IMR-90 (cell line): ENCODE data around the gene OSBPL6. TPM values are rescaled to one million over a fixed set of nuclear protein-coding genes. Genes with fewer than 3 reads are reported as not detected.

Experiments used
- ATAC-seq: fragments of 200-7000 bp; cut with Tn5 transposase; 2 replicates; pipeline ENCODE4 v1.9.1; 2020; ENCODE audit warnings: low read depth, mild to moderate bottlenecking, moderate library complexity
- BruUV-seq: library from RNA; stranded (reverse); fragments of 400-500 nt; replicated peaks from 2 replicates; lab custom pipeline; 2021; lab: Mats Ljungman, UMichigan
- CTCF ChIA-PET: fragments of 300-600 bp; formaldehyde crosslinking; extraction: SDS; loops from one replicate; lab custom pipeline; 2021; ENCODE audit warnings: antibody characterized with exemption; lab: Yijun Ruan, JAX
- POLR2A ChIA-PET: fragments of 300-600 bp; sonication (Branson Sonifier 250); formaldehyde crosslinking; loops from one replicate; lab custom pipeline; 2022; ENCODE audit warnings: antibody characterized with exemption; ENCODE audit not compliant: unreplicated experiment; lab: Charles Lee
- DNase-seq: peaks from one replicate; pipeline ENCODE4 v3.0.0; 2013
- H2AFZ ChIP-seq: replicated peaks from 2 replicates; pipeline ENCODE3; 2013; ENCODE audit warnings: low read length, mild to moderate bottlenecking; ENCODE audit not compliant: poor library complexity
- H2AK5ac ChIP-seq: 2 replicates; pipeline ENCODE4 v1.6.1; 2013; ENCODE audit warnings: low read depth, low read length, inconsistent platforms
- H2AK9ac ChIP-seq: replicated peaks from 2 replicates; pipeline ENCODE3; 2013; ENCODE audit warnings: mild to moderate bottlenecking, low read depth, low read length, moderate library complexity; ENCODE audit not compliant: poor library complexity
- H2BK120ac ChIP-seq: 2 replicates; pipeline ENCODE4 v1.6.1; 2013; ENCODE audit warnings: low read depth, low read length, inconsistent platforms
- H2BK15ac ChIP-seq: 3 replicates; pipeline ENCODE4 v1.6.1; 2013; ENCODE audit warnings: low read depth, low read length, inconsistent platforms
- H2BK20ac ChIP-seq: 2 replicates; pipeline ENCODE4 v1.6.1; 2013; ENCODE audit warnings: low read depth, mild to moderate bottlenecking, inconsistent platforms, low read length, moderate library complexity
- H2BK5ac ChIP-seq: 2 replicates; pipeline ENCODE4 v1.6.1; 2013; ENCODE audit warnings: mild to moderate bottlenecking, low read depth, low read length, inconsistent platforms; ENCODE audit not compliant: poor library complexity, severe bottlenecking
- H3K14ac ChIP-seq: replicated peaks from 2 replicates; pipeline ENCODE4 v1.6.1; 2013; ENCODE audit warnings: low read depth, low read length, inconsistent platforms
- H3K18ac ChIP-seq: 2 replicates; pipeline ENCODE4 v1.6.1; 2013; ENCODE audit warnings: low read depth, low read length, control low read depth
- H3K23ac ChIP-seq: 2 replicates; pipeline ENCODE4 v1.6.1; 2013; ENCODE audit warnings: low read depth, low read length, inconsistent platforms
- H3K27ac ChIP-seq: 2 replicates; pipeline ENCODE4 v1.5.1; 2013; ENCODE audit warnings: mild to moderate bottlenecking, control low read depth, low read length; ENCODE audit not compliant: insufficient read depth
- H3K27me3 ChIP-seq: 2 replicates; pipeline ENCODE4 v1.6.1; 2013; ENCODE audit warnings: low read length; ENCODE audit not compliant: control insufficient read depth, insufficient read depth
- H3K36me3 ChIP-seq: 2 replicates; pipeline ENCODE4 v1.6.1; 2013; ENCODE audit warnings: low read length, mixed read lengths; ENCODE audit not compliant: control insufficient read depth, insufficient read depth
- H3K4ac ChIP-seq: 2 replicates; pipeline ENCODE4 v1.6.1; 2013; ENCODE audit warnings: low read depth, low read length, inconsistent platforms
- H3K4me1 ChIP-seq: 2 replicates; pipeline ENCODE4 v1.6.1; 2013; ENCODE audit warnings: low read length, mixed read lengths; ENCODE audit not compliant: control insufficient read depth, insufficient read depth
- H3K4me2 ChIP-seq: 2 replicates; pipeline ENCODE4 v1.6.1; 2013; ENCODE audit warnings: low read depth, mild to moderate bottlenecking, control low read depth, low read length, moderate library complexity
- H3K4me3 ChIP-seq: 2 replicates; pipeline ENCODE4 v1.5.1; 2013; ENCODE audit warnings: low read depth, mild to moderate bottlenecking, control low read depth, low read length, moderate library complexity; ENCODE audit not compliant: insufficient read depth
- H3K56ac ChIP-seq: 2 replicates; pipeline ENCODE4 v1.6.1; 2013; ENCODE audit warnings: low read length, inconsistent platforms; ENCODE audit not compliant: insufficient read depth; ENCODE audit errors: extremely low read depth
- H3K79me1 ChIP-seq, 2 experiments: 2 replicates each; pipeline ENCODE4 v1.6.1; 2013; ENCODE audit warnings: low read length in 2 of 2, inconsistent platforms in 1 of 2, low read depth in 1 of 2
- H3K9ac ChIP-seq: 2 replicates; pipeline ENCODE4 v1.6.1; 2013; ENCODE audit warnings: low read depth, low read length, control low read depth
- H3K9me1 ChIP-seq: 2 replicates; pipeline ENCODE4 v1.6.1; 2013; ENCODE audit warnings: low read length, inconsistent platforms; ENCODE audit not compliant: insufficient read depth
- H3K9me3 ChIP-seq: 2 replicates; pipeline ENCODE4 v1.6.1; 2013; ENCODE audit warnings: low read length; ENCODE audit not compliant: control insufficient read depth, insufficient read depth
- H4K20me1 ChIP-seq: 2 replicates; pipeline ENCODE4 v1.6.1; 2013; ENCODE audit warnings: low read length, inconsistent platforms; ENCODE audit not compliant: insufficient read depth
- H4K5ac ChIP-seq: 2 replicates; pipeline ENCODE4 v1.6.1; 2013; ENCODE audit warnings: mild to moderate bottlenecking, low read depth, low read length, control low read depth
- H4K8ac ChIP-seq, 2 experiments: 2 replicates each; pipeline ENCODE4 v1.6.1; 2013; ENCODE audit warnings: low read depth in 2 of 2, low read length in 2 of 2, control low read depth in 1 of 2, inconsistent platforms in 1 of 2
- H4K91ac ChIP-seq: 2 replicates; pipeline ENCODE4 v1.6.1; 2013; ENCODE audit warnings: low read depth, low read length, inconsistent platforms; ENCODE audit not compliant: insufficient read depth
- BHLHE40 ChIP-seq: fragments of 150-350 bp; IDR thresholded peaks from 2 replicates; pipeline ENCODE4 v1.6.1; 2016; ENCODE audit warnings: mild to moderate bottlenecking, low read depth, low read length
- CEBPB ChIP-seq: IDR thresholded peaks from 2 replicates; pipeline ENCODE4 v1.6.1; 2012; ENCODE audit warnings: low read depth, low read length, improper control_type of control experiment
- CHD1 ChIP-seq: IDR thresholded peaks from 2 replicates; pipeline ENCODE4 v1.6.1; 2012; ENCODE audit warnings: low read depth, low read length, improper control_type of control experiment
- CTCF ChIP-seq: conservative IDR thresholded peaks from 2 replicates; pipeline ENCODE4 v1.5.1; 2012; ENCODE audit warnings: mild to moderate bottlenecking, low read depth, low read length, improper control_type of control experiment
- FOS ChIP-seq: fragments of 150-350 bp; IDR thresholded peaks from 2 replicates; pipeline ENCODE4 v1.6.1; 2016; ENCODE audit warnings: low read depth, low read length
- MAFK ChIP-seq: IDR thresholded peaks from 2 replicates; pipeline ENCODE4 v1.6.1; 2012; ENCODE audit warnings: low read depth, low read length, improper control_type of control experiment
- MAZ ChIP-seq: IDR thresholded peaks from 2 replicates; pipeline ENCODE4 v1.6.1; 2012; ENCODE audit warnings: low read depth, mild to moderate bottlenecking, low read length, improper control_type of control experiment, moderate library complexity, borderline replicate concordance
- MXI1 ChIP-seq: IDR thresholded peaks from 2 replicates; pipeline ENCODE4 v1.6.1; 2012; ENCODE audit warnings: low read depth, mild to moderate bottlenecking, low read length, moderate library complexity, borderline replicate concordance
- NFE2L2 ChIP-seq: fragments of 150-350 bp; IDR thresholded peaks from 2 replicates; pipeline ENCODE4 v1.6.1; 2016; ENCODE audit warnings: low read depth, mild to moderate bottlenecking, low read length
- POLR2A ChIP-seq: IDR thresholded peaks from 2 replicates; pipeline ENCODE4 v1.6.1; 2012; ENCODE audit warnings: mild to moderate bottlenecking, low read depth, low read length
- RAD21 ChIP-seq: IDR thresholded peaks from 2 replicates; pipeline ENCODE4 v1.6.1; 2012; ENCODE audit warnings: low read length, improper control_type of control experiment
- RCOR1 ChIP-seq: IDR thresholded peaks from 2 replicates; pipeline ENCODE4 v1.6.1; 2012; ENCODE audit warnings: mild to moderate bottlenecking, low read length, improper control_type of control experiment; ENCODE audit not compliant: insufficient replicate concordance
- SMC3 ChIP-seq: fragments of 150-350 bp; IDR thresholded peaks from 2 replicates; pipeline ENCODE4 v1.6.1; 2016; ENCODE audit warnings: low read depth, mild to moderate bottlenecking, antibody characterized with exemption, low read length, moderate library complexity
- WGBS, 2 experiments: methylation state at CpG; one replicate each; pipeline versions ENCODE4 v1.1.5 to v1.1.7; 2013; ENCODE audit warnings: missing lambda C conversion rate in 2 of 2; ENCODE audit not compliant: insufficient read length in 1 of 2; ENCODE audit errors: extremely low coverage in 2 of 2; 5-methylcytosine and 5-hydroxymethylcytosine counted together
- dilution Hi-C: fragments of 300-500 bp; cut with HindIII; formaldehyde crosslinking; loops from one replicate; pipeline ENCODE4 v1.14.3; 2018; ENCODE audit warnings: low sequenced_read_pairs; ENCODE audit not compliant: unreplicated experiment
- in situ Hi-C: fragments of 300-500 bp; cut with MboI; formaldehyde crosslinking; loops from 3 replicates; pipeline ENCODE4 v1.14.3; 2019; ENCODE audit warnings: low sequenced_read_pairs, inconsistent platforms, mixed read lengths
- intact Hi-C: fragments of 100-400 bp; cut with micrococcal nuclease; formaldehyde crosslinking; loops from 2 replicates; pipeline ENCODE4 v1.10.0; 2022
- polyA plus RNA-seq, 3 experiments: library from polyadenylated mRNA; depleted of rRNA; stranded (reverse); fragments of >200 nt; gene quantifications; 2 replicates each; pipeline ENCODE4 v1.2.3, GENCODE V29; 2012; ENCODE audit warnings: low replicate concordance in 1 of 3
- total RNA-seq: library from RNA; depleted of rRNA; stranded (reverse); fragments of >200 nt; gene quantifications from 2 replicates; pipeline ENCODE4 v1.2.3, GENCODE V29; 2012
- TF ChIP-seq, protein P1 (sequence below): fragments of 150-350 bp; IDR thresholded peaks from 2 replicates; pipeline ENCODE4 v1.6.1; 2016; ENCODE audit warnings: low read depth, mild to moderate bottlenecking, low read length, moderate library complexity, borderline replicate concordance
- TF ChIP-seq, protein P2 (sequence below): fragments of 150-350 bp; IDR thresholded peaks from 2 replicates; pipeline ENCODE4 v1.6.1; 2017; ENCODE audit warnings: mild to moderate bottlenecking, antibody characterized with exemption, low read length, low read depth

The OSBPL6 gene
- total and polyA plus RNA-seq, 2 of the 4 experiments (the other 2 are of a cell fraction): 3.2 to 3.7 TPM

GRCh38 chr2:178286636-178287035 lies 92.3 kb downstream of the OSBPL6 start:
- Histone ChIP-seq H2AK9ac (no peak overlapping the region), H4K8ac (no peak overlapping the region), H3K27ac (no peak overlapping the region), H3K4me1 (no peaks in the 10 kb centered on the region), H3K79me1 (peaks cover 0 to 6% of the 10 kb centered on the region in 2 experiments; a peak in 1 of 4 replicates), H4K5ac (no peak overlapping the region), H3K4ac (no peak overlapping the region), H3K4me3 (no peak overlapping the region), H2BK5ac (no peak overlapping the region), H2AK5ac (no peak overlapping the region), H3K23ac (no peak overlapping the region), H2BK120ac (no peak overlapping the region), H2BK15ac (no peak overlapping the region), H2BK20ac (no peak overlapping the region), H3K4me2 (no peak overlapping the region), H2AFZ (no peak overlapping the region), H3K18ac (no peak overlapping the region), H3K27me3 (no peaks in the 10 kb centered on the region), H4K20me1 (no peaks in the 10 kb centered on the region), H3K9me1 (no peaks in the 10 kb centered on the region; the same call in 1 of the 2 replicates), H3K9me3 (no peaks in the 10 kb centered on the region), H3K14ac (no peak overlapping the region), H4K91ac (no peak overlapping the region), H3K36me3 (no peaks in the 10 kb centered on the region), H3K56ac (no peak overlapping the region), H3K9ac (no peak overlapping the region)
- ATAC-seq: no peak
- DNase-seq: no peak
- TF ChIP-seq SMC3 (no peak), MAZ (no peak), CTCF (no peak), MAFK (no peak), CEBPB (no peak), RAD21 (no peak), NFE2L2 (no peak), POLR2A (no peak), MXI1 (no peak), RCOR1 (no peak), FOS (no peak), CHD1 (no peak), BHLHE40 (no peak)
- TF ChIP-seq, protein P1, sequence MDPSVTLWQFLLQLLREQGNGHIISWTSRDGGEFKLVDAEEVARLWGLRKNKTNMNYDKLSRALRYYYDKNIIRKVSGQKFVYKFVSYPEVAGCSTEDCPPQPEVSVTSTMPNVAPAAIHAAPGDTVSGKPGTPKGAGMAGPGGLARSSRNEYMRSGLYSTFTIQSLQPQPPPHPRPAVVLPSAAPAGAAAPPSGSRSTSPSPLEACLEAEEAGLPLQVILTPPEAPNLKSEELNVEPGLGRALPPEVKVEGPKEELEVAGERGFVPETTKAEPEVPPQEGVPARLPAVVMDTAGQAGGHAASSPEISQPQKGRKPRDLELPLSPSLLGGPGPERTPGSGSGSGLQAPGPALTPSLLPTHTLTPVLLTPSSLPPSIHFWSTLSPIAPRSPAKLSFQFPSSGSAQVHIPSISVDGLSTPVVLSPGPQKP: no peak
- TF ChIP-seq, protein P2, sequence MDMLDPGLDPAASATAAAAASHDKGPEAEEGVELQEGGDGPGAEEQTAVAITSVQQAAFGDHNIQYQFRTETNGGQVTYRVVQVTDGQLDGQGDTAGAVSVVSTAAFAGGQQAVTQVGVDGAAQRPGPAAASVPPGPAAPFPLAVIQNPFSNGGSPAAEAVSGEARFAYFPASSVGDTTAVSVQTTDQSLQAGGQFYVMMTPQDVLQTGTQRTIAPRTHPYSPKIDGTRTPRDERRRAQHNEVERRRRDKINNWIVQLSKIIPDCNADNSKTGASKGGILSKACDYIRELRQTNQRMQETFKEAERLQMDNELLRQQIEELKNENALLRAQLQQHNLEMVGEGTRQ: no peak
- intact Hi-C loops: no loop called here
- dilution Hi-C loops: no loop called here
- CTCF ChIA-PET: interaction anchor here (0.8 kb wide), 1 partner anchor 13 kb away, joined by 4 read pairs; no protein-coding TSS in a partner anchor
- in situ Hi-C loops: no loop called here
- POLR2A ChIA-PET: no interaction called here
- 89% methylated on average over 2 of the region's 5 CpGs; no CpG with 5 or more reads in 1 of the 2 experiments for WGBS, 2 experiments
- BruUV-seq: no TSS peak
